ENCODE data around the gene KRT24.

The KRT24 gene

DNA sequence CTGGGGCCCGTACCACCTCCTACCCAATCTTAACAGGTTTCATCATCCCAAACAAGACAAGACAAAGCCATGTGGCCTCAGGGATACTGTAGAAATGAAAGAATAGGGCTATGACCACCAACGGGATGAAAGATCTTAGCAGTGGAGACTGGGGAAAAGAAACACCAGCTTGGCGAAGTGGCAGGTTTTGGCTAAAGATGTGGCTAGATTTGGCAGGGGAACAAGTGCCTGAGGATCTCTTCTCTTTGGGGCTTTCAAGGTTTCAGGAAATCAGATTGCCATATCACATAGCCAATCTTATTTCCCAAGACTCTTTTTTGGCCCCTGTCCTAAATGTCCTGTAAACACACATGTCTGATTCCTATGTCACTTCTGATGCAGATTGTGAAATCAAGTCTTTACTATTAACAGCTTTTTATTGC, 6.9 kb downstream of the KRT24 start:
- no peak overlapping the region for H3K27ac ChIP-seq
- H2AFZ ChIP-seq (ENCODE audit: low read depth) = no peak overlapping the region
- TF ChIP-seq, protein P1, sequence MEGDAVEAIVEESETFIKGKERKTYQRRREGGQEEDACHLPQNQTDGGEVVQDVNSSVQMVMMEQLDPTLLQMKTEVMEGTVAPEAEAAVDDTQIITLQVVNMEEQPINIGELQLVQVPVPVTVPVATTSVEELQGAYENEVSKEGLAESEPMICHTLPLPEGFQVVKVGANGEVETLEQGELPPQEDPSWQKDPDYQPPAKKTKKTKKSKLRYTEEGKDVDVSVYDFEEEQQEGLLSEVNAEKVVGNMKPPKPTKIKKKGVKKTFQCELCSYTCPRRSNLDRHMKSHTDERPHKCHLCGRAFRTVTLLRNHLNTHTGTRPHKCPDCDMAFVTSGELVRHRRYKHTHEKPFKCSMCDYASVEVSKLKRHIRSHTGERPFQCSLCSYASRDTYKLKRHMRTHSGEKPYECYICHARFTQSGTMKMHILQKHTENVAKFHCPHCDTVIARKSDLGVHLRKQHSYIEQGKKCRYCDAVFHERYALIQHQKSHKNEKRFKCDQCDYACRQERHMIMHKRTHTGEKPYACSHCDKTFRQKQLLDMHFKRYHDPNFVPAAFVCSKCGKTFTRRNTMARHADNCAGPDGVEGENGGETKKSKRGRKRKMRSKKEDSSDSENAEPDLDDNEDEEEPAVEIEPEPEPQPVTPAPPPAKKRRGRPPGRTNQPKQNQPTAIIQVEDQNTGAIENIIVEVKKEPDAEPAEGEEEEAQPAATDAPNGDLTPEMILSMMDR (conservative IDR thresholded peaks at IDR 0.05; ENCODE audit: low read depth, low read length) = no peak
- H3K36me3 ChIP-seq (ENCODE audit: insufficient read depth) = no peaks in the 10 kb centered on the region
- H3K4me3 ChIP-seq (IDR thresholded peaks at IDR 0.05; ENCODE audit: insufficient read depth, low read depth, low read length) = no peak overlapping the region
- H3K9ac ChIP-seq = no peak overlapping the region
- H4K20me1 ChIP-seq (ENCODE audit: insufficient read depth) = no peaks in the 10 kb centered on the region
- no peaks in the 10 kb centered on the region for H3K79me2 ChIP-seq (ENCODE audit: insufficient read depth, low read depth)
- H3K27me3 ChIP-seq (ENCODE audit: insufficient read depth, low read depth) = no peaks in the 10 kb centered on the region
- H3K4me1 ChIP-seq (ENCODE audit: low read depth, poor library complexity, severe bottlenecking) = no peaks in the 10 kb centered on the region
- no peak overlapping the region for H3K4me2 ChIP-seq

DNA sequence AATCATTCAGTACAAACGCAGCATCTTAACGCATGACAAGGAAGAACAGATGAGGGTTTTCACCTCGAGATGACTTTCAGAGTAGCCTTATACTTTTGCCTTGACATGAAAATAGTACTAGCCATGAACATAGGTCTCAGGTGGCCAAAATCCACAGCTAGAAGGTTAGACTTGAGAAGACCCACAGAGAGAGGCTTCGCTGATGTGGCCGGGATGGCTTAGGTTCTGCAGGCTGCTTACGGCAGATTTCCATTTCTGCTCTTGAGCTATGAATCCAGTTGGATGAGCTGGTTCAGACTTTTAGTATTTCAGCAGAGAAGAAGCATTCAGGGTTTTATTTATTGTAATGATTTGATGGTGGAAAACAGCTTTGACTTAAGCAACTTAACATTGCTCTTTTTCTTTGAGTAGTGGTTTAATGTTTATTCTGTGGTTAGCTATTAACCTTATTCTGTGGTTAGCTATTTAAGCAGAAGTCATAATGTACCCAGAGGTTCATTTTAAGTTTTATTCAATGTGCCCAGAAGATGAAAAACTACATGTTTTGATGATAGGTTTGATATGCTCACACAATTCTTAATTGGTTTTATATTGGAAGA, 7.6 kb downstream of the KRT24 start:
- H3K36me3 ChIP-seq (ENCODE audit: insufficient read depth) = no peaks in the 10 kb centered on the region
- no peak overlapping the region for H2AFZ ChIP-seq (ENCODE audit: low read depth)
- H3K4me2 ChIP-seq = no peak overlapping the region
- H3K79me2 ChIP-seq (ENCODE audit: insufficient read depth, low read depth) = no peaks in the 10 kb centered on the region
- no peaks in the 10 kb centered on the region for H3K4me1 ChIP-seq (ENCODE audit: low read depth, poor library complexity, severe bottlenecking)
- no peaks in the 10 kb centered on the region for H4K20me1 ChIP-seq (ENCODE audit: insufficient read depth)
- no peaks in the 10 kb centered on the region for H3K27me3 ChIP-seq (ENCODE audit: insufficient read depth, low read depth)
- no peak overlapping the region for H3K9ac ChIP-seq
- TF ChIP-seq, protein P1 (conservative IDR thresholded peaks at IDR 0.05; ENCODE audit: low read depth, low read length) = no peak
- no peak overlapping the region for H3K27ac ChIP-seq
- no peak overlapping the region for H3K4me3 ChIP-seq (IDR thresholded peaks at IDR 0.05; ENCODE audit: insufficient read depth, low read depth, low read length)

DNA sequence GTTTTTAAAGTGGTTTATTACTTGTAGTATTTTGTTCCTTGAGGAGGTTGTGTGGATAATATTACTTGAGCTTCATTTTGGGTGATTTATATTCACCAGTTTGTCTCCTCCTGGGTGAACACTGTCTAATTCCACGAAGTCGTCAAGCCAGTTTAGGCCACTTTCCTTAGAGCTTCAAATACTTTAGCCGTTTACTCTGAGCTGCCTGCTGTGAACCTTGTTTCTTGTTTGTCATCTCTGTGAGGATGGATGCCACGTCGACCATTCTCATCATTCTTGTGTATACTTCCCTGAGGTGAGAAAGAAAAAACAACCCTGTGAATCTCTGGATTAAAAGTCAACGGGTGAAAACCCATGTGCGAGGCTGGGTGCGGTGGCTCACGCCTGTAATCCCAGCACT, 9.0 kb downstream of the KRT24 start:
- Histone ChIP-seq H2AFZ (ENCODE audit: low read depth) (no peak overlapping the region), H3K9ac (no peak overlapping the region), H3K36me3 (ENCODE audit: insufficient read depth) (no peaks in the 10 kb centered on the region), H3K79me2 (ENCODE audit: insufficient read depth, low read depth) (no peaks in the 10 kb centered on the region), H3K4me3 (IDR thresholded peaks at IDR 0.05; ENCODE audit: insufficient read depth, low read depth, low read length) (no peak overlapping the region), H4K20me1 (ENCODE audit: insufficient read depth) (no peaks in the 10 kb centered on the region), H3K4me1 (ENCODE audit: low read depth, poor library complexity, severe bottlenecking) (no peaks in the 10 kb centered on the region), H3K27me3 (ENCODE audit: insufficient read depth, low read depth) (no peaks in the 10 kb centered on the region), H3K4me2 (no peak overlapping the region), H3K27ac (no peak overlapping the region)
- TF ChIP-seq, protein P1 (conservative IDR thresholded peaks at IDR 0.05; ENCODE audit: low read depth, low read length) = no peak

DNA sequence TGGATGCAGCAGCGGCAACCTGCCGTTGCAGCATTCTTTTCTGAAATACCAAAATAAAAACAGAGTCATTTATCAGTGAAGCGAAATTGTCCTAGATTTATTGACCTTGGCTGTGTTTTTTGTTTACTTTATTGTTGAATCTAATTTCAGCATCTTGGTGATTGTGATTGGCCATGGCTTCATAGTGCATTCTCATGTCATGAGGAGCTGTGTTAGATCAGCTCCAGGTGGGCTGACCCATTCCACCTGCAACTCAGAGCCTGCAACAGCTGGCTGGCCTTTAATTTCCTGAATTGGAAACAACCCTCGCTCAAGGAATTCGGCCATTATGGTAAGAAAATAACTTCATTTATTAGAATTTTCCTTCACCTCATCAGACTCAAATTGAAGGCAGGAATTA, 16.4 kb downstream of the KRT24 start:
- Histone ChIP-seq H3K4me1 (ENCODE audit: low read depth, poor library complexity, severe bottlenecking) (no peaks in the 10 kb centered on the region), H3K27ac (no peak overlapping the region), H3K4me3 (IDR thresholded peaks at IDR 0.05; ENCODE audit: insufficient read depth, low read depth, low read length) (no peak overlapping the region), H3K4me2 (no peak overlapping the region), H3K36me3 (ENCODE audit: insufficient read depth) (no peaks in the 10 kb centered on the region), H2AFZ (ENCODE audit: low read depth) (no peak overlapping the region), H3K79me2 (ENCODE audit: insufficient read depth, low read depth) (no peaks in the 10 kb centered on the region), H4K20me1 (ENCODE audit: insufficient read depth) (no peaks in the 10 kb centered on the region), H3K27me3 (ENCODE audit: insufficient read depth, low read depth) (no peaks in the 10 kb centered on the region), H3K9ac (no peak overlapping the region)
- TF ChIP-seq, protein P1 (conservative IDR thresholded peaks at IDR 0.05; ENCODE audit: low read depth, low read length) = no peak

All from KMS-11 (cell line).